GM11168 (cell line): ENCODE measurements around the gene ADAMTS12.
"Not testable (repeated sequence)": the region's sequence is repeated elsewhere in the genome, so short reads cannot be mapped to it uniquely, and the experiment has no call there.

Source experiments
- in situ Hi-C: fragments of 300-500 bp; cut with MboI; formaldehyde crosslinking; loops from one replicate; pipeline ENCODE4 v1.12.0; 2022; ENCODE audit warnings: low sequenced_read_pairs; ENCODE audit not compliant: unreplicated experiment

The ADAMTS12 gene

GRCh38 chr5:33914844-33915243, 23.1 kb upstream of the ADAMTS12 start:
- in situ Hi-C loops: not testable (repeated sequence)

GRCh38 chr5:33906248-33906647, 14.5 kb upstream of the ADAMTS12 start:
- in situ Hi-C loops: not testable (repeated sequence)

- in situ Hi-C loops: no loop called here
Measured at GRCh38 chr5:33905381-33905780, 13.6 kb upstream of the ADAMTS12 start.

GRCh38 chr5:33903118-33903517, 11.3 kb upstream of the ADAMTS12 start:
- in situ Hi-C loops: no loop called here

- in situ Hi-C loops: no loop called here
Measured at GRCh38 chr5:33901156-33901555, 9.4 kb upstream of the ADAMTS12 start.

- in situ Hi-C loops: no loop called here
Measured at GRCh38 chr5:33894566-33894965, 2.8 kb upstream of the ADAMTS12 start.

- in situ Hi-C loops: no loop called here
Measured at GRCh38 chr5:33892620-33893137, 889 bp upstream of the ADAMTS12 start.

GRCh38 chr5:33891446-33891787, 373 bp downstream of the ADAMTS12 start:
- in situ Hi-C loops: no loop called here

- in situ Hi-C loops: no loop called here
Measured at GRCh38 chr5:33890131-33891032, 1.4 kb downstream of the ADAMTS12 start.

- in situ Hi-C loops: no loop called here
Measured at GRCh38 chr5:33888587-33888986, 3.2 kb downstream of the ADAMTS12 start.

- in situ Hi-C loops: no loop called here
Measured at GRCh38 chr5:33887268-33887667, 4.5 kb downstream of the ADAMTS12 start.

GRCh38 chr5:33886283-33886682, 5.5 kb downstream of the ADAMTS12 start:
- in situ Hi-C loops: no loop called here

- in situ Hi-C loops: no loop called here
Measured at GRCh38 chr5:33885679-33886078, 6.1 kb downstream of the ADAMTS12 start.

GRCh38 chr5:33883482-33883881, 8.3 kb downstream of the ADAMTS12 start:
- in situ Hi-C loops: no loop called here

- in situ Hi-C loops: no loop called here
Measured at GRCh38 chr5:33880319-33880718, 11.5 kb downstream of the ADAMTS12 start.

GRCh38 chr5:33877449-33877848, 14.3 kb downstream of the ADAMTS12 start:
- in situ Hi-C loops: no loop called here

GRCh38 chr5:33867241-33867640, 24.5 kb downstream of the ADAMTS12 start:
- in situ Hi-C loops: no loop called here

- in situ Hi-C loops: not testable (repeated sequence)
Measured at GRCh38 chr5:33859177-33859576, 32.6 kb downstream of the ADAMTS12 start.

GRCh38 chr5:33857037-33857436, 34.8 kb downstream of the ADAMTS12 start:
- in situ Hi-C loops: no loop called here

- in situ Hi-C loops: no loop called here
Measured at GRCh38 chr5:33855396-33855795, 36.4 kb downstream of the ADAMTS12 start.

- in situ Hi-C loops: no loop called here
Measured at GRCh38 chr5:33854733-33855151, 37.0 kb downstream of the ADAMTS12 start.

- in situ Hi-C loops: no loop called here
Measured at GRCh38 chr5:33852837-33853236, 39.0 kb downstream of the ADAMTS12 start.
